Prostate gland (tissue), 2 donors: Measurements from ENCODE around the gene ACACB.

ENCODE experiments used
- POLR2AphosphoS5 ChIP-seq: sonication (generic); formaldehyde crosslinking; IDR thresholded peaks from one replicate; pipeline ENCODE4 v1.6.1; 2017; ENCODE audit warnings: antibody characterized with exemption
- TF ChIP-seq, protein P1 (sequence below), 4 experiments: fragments of 200-600 bp in 2 of 4; fragments of 450-650 bp in 2 of 4; sonication (generic) in 2 of 4; IDR thresholded peaks; 1 replicate in 3 of 4; 2 replicates in 1 of 4; pipeline ENCODE4 v1.5.1; 2016 to 2019; ENCODE audit warnings: antibody characterized with exemption in 4 of 4, mild to moderate bottlenecking in 2 of 4, moderate library complexity in 2 of 4

DNA sequence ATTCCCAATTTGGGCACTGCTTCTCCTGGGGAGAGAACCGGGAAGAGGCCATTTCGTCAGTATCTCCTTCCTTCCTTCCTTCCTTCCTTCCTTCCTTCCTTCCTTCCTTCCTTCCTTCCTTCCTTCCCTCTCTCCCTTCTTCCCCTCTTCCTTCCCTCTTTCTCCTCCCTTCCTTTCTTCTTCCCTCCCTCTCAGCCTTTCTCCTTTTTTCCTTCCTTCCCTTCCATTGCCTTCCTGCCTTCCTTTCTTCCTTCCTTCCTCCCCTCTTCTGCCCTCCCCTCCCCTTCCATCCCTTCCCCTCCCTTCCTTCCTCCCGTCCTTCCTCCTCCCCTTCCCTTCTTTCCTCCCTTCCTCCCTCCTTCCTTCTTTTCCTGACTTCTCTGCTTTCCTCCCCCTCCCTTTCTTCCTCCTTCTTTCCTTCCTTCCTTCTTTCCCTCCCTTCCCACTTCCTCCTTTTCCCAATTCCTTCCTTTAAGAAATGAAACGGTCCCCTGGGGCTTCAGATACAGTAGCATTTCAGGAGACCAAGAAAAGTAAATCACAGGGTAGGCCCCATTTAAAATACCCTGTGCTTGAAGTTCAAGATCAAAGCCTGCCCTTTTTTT is 71.8 kb downstream of the ACACB start:
- TF ChIP-seq, protein P1, sequence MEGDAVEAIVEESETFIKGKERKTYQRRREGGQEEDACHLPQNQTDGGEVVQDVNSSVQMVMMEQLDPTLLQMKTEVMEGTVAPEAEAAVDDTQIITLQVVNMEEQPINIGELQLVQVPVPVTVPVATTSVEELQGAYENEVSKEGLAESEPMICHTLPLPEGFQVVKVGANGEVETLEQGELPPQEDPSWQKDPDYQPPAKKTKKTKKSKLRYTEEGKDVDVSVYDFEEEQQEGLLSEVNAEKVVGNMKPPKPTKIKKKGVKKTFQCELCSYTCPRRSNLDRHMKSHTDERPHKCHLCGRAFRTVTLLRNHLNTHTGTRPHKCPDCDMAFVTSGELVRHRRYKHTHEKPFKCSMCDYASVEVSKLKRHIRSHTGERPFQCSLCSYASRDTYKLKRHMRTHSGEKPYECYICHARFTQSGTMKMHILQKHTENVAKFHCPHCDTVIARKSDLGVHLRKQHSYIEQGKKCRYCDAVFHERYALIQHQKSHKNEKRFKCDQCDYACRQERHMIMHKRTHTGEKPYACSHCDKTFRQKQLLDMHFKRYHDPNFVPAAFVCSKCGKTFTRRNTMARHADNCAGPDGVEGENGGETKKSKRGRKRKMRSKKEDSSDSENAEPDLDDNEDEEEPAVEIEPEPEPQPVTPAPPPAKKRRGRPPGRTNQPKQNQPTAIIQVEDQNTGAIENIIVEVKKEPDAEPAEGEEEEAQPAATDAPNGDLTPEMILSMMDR (IDR thresholded peaks at IDR 0.05) = no peak
- no peak for TF ChIP-seq POLR2AphosphoS5
